Psoas muscle (tissue), 8 donors: ENCODE data around the gene LRRC31. TPM values are rescaled to one million over a fixed set of nuclear protein-coding genes. Genes with fewer than 3 reads are reported as not detected.

Source experiments
- ATAC-seq, 4 donors: fragments of 200-7000 bp; cut with Tn5 transposase; one replicate each; pipeline ENCODE4 v1.9.1; 2020; ENCODE audit warnings: moderate library complexity in 3 of 4, mild to moderate bottlenecking in 2 of 4
- DNase-seq, 2 donors: peaks; one replicate each; pipeline ENCODE4 v3.0.0-alpha.2; 2020
- H3K27ac ChIP-seq: fragments of 200-600 bp; one replicate; pipeline ENCODE4 v1.8.0; 2022
- H3K27me3 ChIP-seq, 3 donors: fragments of 200-600 bp in 1 of 3; one replicate each; pipeline versions ENCODE4 v1.6.1 to v1.8.0; 2013 to 2022; ENCODE audit warnings: low read length in 2 of 3, mild to moderate bottlenecking in 2 of 3, moderate library complexity in 1 of 3; ENCODE audit not compliant: insufficient read depth in 3 of 3
- H3K36me3 ChIP-seq, 2 donors: fragments of 200-600 bp in 1 of 2; one replicate each; pipeline versions ENCODE4 v1.6.1 to v1.8.0; 2013 to 2022; ENCODE audit warnings: low read depth in 1 of 2, mild to moderate bottlenecking in 1 of 2, moderate library complexity in 1 of 2; ENCODE audit not compliant: insufficient read depth in 1 of 2
- H3K4me1 ChIP-seq: fragments of 200-600 bp; one replicate; pipeline ENCODE4 v1.8.0; 2022
- H3K4me3 ChIP-seq: fragments of 200-600 bp; one replicate; pipeline ENCODE4 v1.8.0; 2022; ENCODE audit warnings: mild to moderate bottlenecking
- H3K9me3 ChIP-seq: fragments of 200-600 bp; one replicate; pipeline ENCODE4 v1.8.0; 2022
- CTCF ChIP-seq: fragments of 200-600 bp; IDR thresholded peaks from one replicate; pipeline ENCODE4 v1.8.0; 2022; ENCODE audit warnings: antibody characterized with exemption
- WGBS, 3 donors: extraction: QIAGEN DNeasy Blood & Tissue Kit; methylation state at CpG; one replicate each; pipeline versions ENCODE4 v1.1.6 to v1.1.7; 2013; 5-methylcytosine and 5-hydroxymethylcytosine counted together
- intact Hi-C, 2 donors: fragments of 100-400 bp; cut with DNase I; formaldehyde crosslinking; loops; one replicate each; pipeline versions ENCODE4 v1.11.0 to v1.14.2; 2022
- polyA plus RNA-seq, 3 donors: library from polyadenylated mRNA; stranded (reverse); fragments of 200-250 nt; gene quantifications; one replicate each; pipeline ENCODE4 v1.2.3, GENCODE V29; 2013
- total RNA-seq, 4 donors: library from RNA; stranded (reverse); fragmentation: NEBNext Ultra II Directional in 2 of 4; extraction: Animal tissue kit (Norgen Biotek cat#: 25700) in 2 of 4; gene quantifications; one replicate each; pipeline versions ENCODE4 v1.2.1 to v1.2.4, GENCODE V29; 2021 to 2023
- donor health status: healthy with polysubstance abuse.
- donor health status: DM: no; HTN: no; CAD: no; lungs with moderate emphysema.
- donor health status: Bipolar disorder and iron deficiency.
- donor health status: healthy.
- donor health status: DM: yes; HTN: yes; CAD: no.
- donor health status: DM: no; HTN: no; CAD: no.
- donor health status: DM: no; HTN: no; CAD: no.
- donor health status: DM: yes; HTN: yes; CAD: no.

Gene LRRC31
- total and polyA plus RNA-seq, 7 donors = 0.01 TPM; not detected in 6

- Histone ChIP-seq H3K9me3 (no peaks in the 10 kb centered on the region), H3K27me3 (peaks cover 0 to 8% (median 0%) of the 10 kb centered on the region in 3 donors), H3K36me3 (no peaks in the 10 kb centered on the region), H3K4me1 (no peaks in the 10 kb centered on the region), H3K27ac (no peak overlapping the region), H3K4me3 (no peak overlapping the region)
- intact Hi-C loops = no loop called here
- TF ChIP-seq CTCF = no peak
- ATAC-seq (no peak), DNase-seq (no peak)
- 52 to 57% (median 54%) methylated on average over 4 of the region's 4 CpGs for WGBS, 3 donors
These were observed 21.8 kb downstream of the LRRC31 start for GRCh38 chr3:169847896-169848295.

DNA sequence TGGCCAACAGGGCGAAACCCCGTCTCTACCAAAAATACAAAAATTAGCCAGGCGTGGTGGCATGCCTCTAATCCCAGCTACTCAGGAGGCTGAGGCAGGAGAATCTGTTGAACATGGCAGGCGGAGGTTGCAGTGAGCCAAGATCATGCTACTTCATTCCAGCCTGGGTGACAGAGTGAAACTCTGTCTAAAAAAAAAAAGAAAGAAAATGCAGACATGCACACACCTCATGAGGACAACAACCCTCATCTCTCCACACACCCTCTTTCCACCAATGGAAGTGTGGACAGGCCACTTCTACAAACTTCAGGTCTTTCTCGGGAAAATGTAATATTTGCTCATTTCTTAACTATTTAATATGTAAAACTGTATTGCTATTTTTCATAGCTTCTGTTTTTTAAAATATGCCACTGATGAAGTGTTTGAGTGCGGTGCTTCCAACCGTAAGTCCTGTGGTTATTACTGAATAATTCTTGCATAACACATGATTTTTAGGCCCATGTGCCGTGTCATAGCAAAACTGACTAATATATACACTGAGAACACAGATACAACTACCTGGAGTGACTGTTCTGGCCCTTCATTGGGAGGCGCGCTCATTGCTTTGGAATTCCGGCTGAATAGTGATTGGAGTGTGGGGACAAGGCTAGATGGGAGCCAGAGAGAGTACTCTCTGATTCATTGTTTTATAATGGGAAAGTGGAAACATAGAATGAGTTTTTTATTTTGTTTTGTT, 23.1 kb downstream of the LRRC31 start:
- Histone ChIP-seq H3K36me3 (no peaks in the 10 kb centered on the region), H3K4me3 (no peak overlapping the region), H3K27me3 (peaks cover 0 to 2% (median 0%) of the 10 kb centered on the region in 3 donors), H3K27ac (no peak overlapping the region), H3K4me1 (no peaks in the 10 kb centered on the region), H3K9me3 (no peaks in the 10 kb centered on the region)
- ATAC-seq = no peak
- TF ChIP-seq CTCF = no peak
- intact Hi-C loops = no loop called here
- WGBS, 3 donors = 86 to 91% (median 90%) methylated on average over 11 of the region's 11 CpGs
- DNase-seq = no peak

- no peak for TF ChIP-seq CTCF
- no peak for ATAC-seq
- DNase-seq = no peak
- 49 to 58% (median 56%) methylated on average over 3 of the region's 3 CpGs for WGBS, 3 donors
- Histone ChIP-seq H3K4me3 (no peak overlapping the region), H3K27ac (no peak overlapping the region), H3K27me3 (peaks cover 0 to 2% (median 0%) of the 10 kb centered on the region in 3 donors), H3K9me3 (no peaks in the 10 kb centered on the region), H3K4me1 (no peaks in the 10 kb centered on the region), H3K36me3 (no peaks in the 10 kb centered on the region)
- intact Hi-C loops = no loop called here
These were observed 26.8 kb downstream of the LRRC31 start for GRCh38 chr3:169842960-169843359.

- DNase-seq (no peak), ATAC-seq (no peak)
- no peaks in the 10 kb centered on the region for H3K36me3 ChIP-seq
- H3K9me3 ChIP-seq = no peaks in the 10 kb centered on the region
- H3K4me1 ChIP-seq = no peaks in the 10 kb centered on the region
- 31 to 45% (median 38%) methylated on average over 4 of the region's 4 CpGs for WGBS, 3 donors
- no peak for TF ChIP-seq CTCF
- intact Hi-C loops = no loop called here
- no peak overlapping the region for H3K27ac ChIP-seq
- peaks cover 0 to 2% (median 0%) of the 10 kb centered on the region in 3 donors for H3K27me3 ChIP-seq
- H3K4me3 ChIP-seq = no peak overlapping the region
These were observed 28.6 kb downstream of the LRRC31 start for GRCh38 chr3:169841171-169841570.
